ENCODE measurements around the gene LARP1.

LARP1 gene

GRCh38 chr5:154762700-154763099 is 7.5 kb downstream of the LARP1 start:
- no peak for DNase-seq (ENCODE audit: low read depth)

- no peak for DNase-seq (ENCODE audit: low read depth)
These were observed 9.8 kb downstream of the LARP1 start for GRCh38 chr5:154764967-154765366.

- DNase-seq (ENCODE audit: low read depth) = no peak
These were observed 10.3 kb downstream of the LARP1 start for GRCh38 chr5:154765396-154765925.

GRCh38 chr5:154766558-154767281 is 11.5 kb downstream of the LARP1 start:
- no peak for DNase-seq (ENCODE audit: low read depth)

- DNase-seq (ENCODE audit: low read depth) = no peak
These were observed 12.4 kb downstream of the LARP1 start for GRCh38 chr5:154767576-154767975.

GRCh38 chr5:154768207-154768606 is 13.0 kb downstream of the LARP1 start:
- no peak for DNase-seq (ENCODE audit: low read depth)

GRCh38 chr5:154770111-154770510 is 14.9 kb downstream of the LARP1 start:
- DNase-seq (ENCODE audit: low read depth) = no peak

- DNase-seq (ENCODE audit: low read depth) = no peak
These were observed 16.3 kb downstream of the LARP1 start for GRCh38 chr5:154771383-154771901.

- no peak for DNase-seq (ENCODE audit: low read depth)
These were observed 18.1 kb downstream of the LARP1 start for GRCh38 chr5:154773326-154773725.

- DNase-seq (ENCODE audit: low read depth) = no peak
These were observed 21.0 kb downstream of the LARP1 start for GRCh38 chr5:154776167-154776566.

GRCh38 chr5:154778534-154778933 is 23.4 kb downstream of the LARP1 start:
- no peak for DNase-seq (ENCODE audit: low read depth)

- DNase-seq (ENCODE audit: low read depth) = peak; percentile 73
These were observed 23.9 kb downstream of the LARP1 start for GRCh38 chr5:154779105-154779504.

GRCh38 chr5:154780128-154780527 is 25.0 kb downstream of the LARP1 start:
- no peak for DNase-seq (ENCODE audit: low read depth)

GRCh38 chr5:154782326-154782725 is 27.1 kb downstream of the LARP1 start:
- no peak for DNase-seq (ENCODE audit: low read depth)

- no peak for DNase-seq (ENCODE audit: low read depth)
These were observed 27.8 kb downstream of the LARP1 start for GRCh38 chr5:154782812-154783592.

- DNase-seq (ENCODE audit: low read depth) = no peak
These were observed 28.7 kb downstream of the LARP1 start for GRCh38 chr5:154783774-154784460.

- DNase-seq (ENCODE audit: low read depth) = no peak
These were observed 29.7 kb downstream of the LARP1 start for GRCh38 chr5:154784856-154785255.

GRCh38 chr5:154786414-154786813 is 31.2 kb downstream of the LARP1 start:
- DNase-seq (ENCODE audit: low read depth) = no peak

- no peak for DNase-seq (ENCODE audit: low read depth)
These were observed 33.0 kb downstream of the LARP1 start for GRCh38 chr5:154788212-154788611.

GRCh38 chr5:154791535-154791934 is 36.4 kb downstream of the LARP1 start:
- no peak for DNase-seq (ENCODE audit: low read depth)

- DNase-seq (ENCODE audit: low read depth) = no peak
These were observed 38.7 kb downstream of the LARP1 start for GRCh38 chr5:154793599-154794524.
